Liver (tissue), 9 donors: ENCODE data around the gene ENDOG. TPM values are rescaled to one million over a fixed set of nuclear protein-coding genes. Genes with fewer than 3 reads are reported as not detected.
A peak's percentile ranks its signal among the peaks of the same experiment; 100 is the strongest.

Source experiments
- DNase-seq: peaks from one replicate; pipeline ENCODE4 v3.0.0-alpha.2; 2017; ENCODE audit warnings: low spot score
- H3K27ac ChIP-seq, 2 donors: one replicate each; pipeline ENCODE4 v1.7.0; 2013; ENCODE audit warnings: inconsistent platforms in 2 of 2, low read length in 2 of 2, control low read depth in 1 of 2, low read depth in 1 of 2, mild to moderate bottlenecking in 1 of 2
- H3K27me3 ChIP-seq, 4 donors: one replicate each; pipeline versions ENCODE4 v1.6.1 to v1.7.0; 2013; ENCODE audit warnings: low read length in 3 of 4, inconsistent platforms in 1 of 4, mild to moderate bottlenecking in 1 of 4, moderate library complexity in 1 of 4; ENCODE audit not compliant: control insufficient read depth in 4 of 4, insufficient read depth in 4 of 4
- H3K36me3 ChIP-seq, 4 donors: one replicate each; pipeline versions ENCODE4 v1.6.1 to v1.7.0; 2013; ENCODE audit warnings: low read length in 3 of 4, mild to moderate bottlenecking in 3 of 4, low read depth in 1 of 4, moderate library complexity in 1 of 4; ENCODE audit not compliant: control insufficient read depth in 4 of 4, insufficient read depth in 3 of 4
- H3K4me1 ChIP-seq, 4 donors: one replicate each; pipeline versions ENCODE4 v1.6.1 to v1.7.0; 2013; ENCODE audit warnings: low read length in 3 of 4, mild to moderate bottlenecking in 3 of 4, moderate library complexity in 1 of 4; ENCODE audit not compliant: control insufficient read depth in 4 of 4, insufficient read depth in 4 of 4
- H3K4me3 ChIP-seq, 3 donors: one replicate each; pipeline versions ENCODE4 v1.6.1 to v1.7.0; 2013; ENCODE audit warnings: low read length in 3 of 3, control low read depth in 1 of 3, low read depth in 1 of 3, mild to moderate bottlenecking in 1 of 3
- H3K9ac ChIP-seq, 2 donors: one replicate each; pipeline ENCODE4 v1.7.0; 2013; ENCODE audit warnings: low read length in 2 of 2, mild to moderate bottlenecking in 2 of 2, moderate library complexity in 2 of 2, control low read depth in 1 of 2, low read depth in 1 of 2
- H3K9me3 ChIP-seq, 4 donors: one replicate each; pipeline versions ENCODE4 v1.6.1 to v1.7.0; 2013; ENCODE audit warnings: low read length in 3 of 4; ENCODE audit not compliant: control insufficient read depth in 4 of 4
- ATF3 ChIP-seq: IDR thresholded peaks from 2 replicates; pipeline ENCODE4 v1.6.1; 2016; ENCODE audit warnings: antibody characterized with exemption
- CTCF ChIP-seq: fragments of 150-350 bp; IDR thresholded peaks from 2 replicates; pipeline ENCODE4 v1.5.1; 2017; ENCODE audit warnings: improper control_type of control experiment, low read depth, low read length; ENCODE audit not compliant: missing input control
- EGR1 ChIP-seq, 2 donors: IDR thresholded peaks; 2 replicates each; pipeline ENCODE4 v1.6.1; 2016 to 2018; ENCODE audit warnings: antibody characterized with exemption in 2 of 2, low read depth in 2 of 2
- FOXA1 ChIP-seq: IDR thresholded peaks from 2 replicates; pipeline ENCODE4 v1.6.1; 2016; ENCODE audit warnings: antibody characterized with exemption
- FOXA2 ChIP-seq: IDR thresholded peaks from 2 replicates; pipeline ENCODE4 v1.6.1; 2016; ENCODE audit warnings: antibody characterized with exemption
- GABPA ChIP-seq, 2 donors: IDR thresholded peaks in 1 of 2; conservative IDR thresholded peaks in 1 of 2; 2 replicates each; pipeline ENCODE4 v1.6.1; 2016; ENCODE audit warnings: antibody characterized with exemption in 2 of 2, mild to moderate bottlenecking in 1 of 2, moderate library complexity in 1 of 2
- HNF4A ChIP-seq, 2 donors: conservative IDR thresholded peaks; 2 replicates each; pipeline ENCODE4 v1.6.1; 2016; ENCODE audit warnings: antibody characterized with exemption in 2 of 2, mild to moderate bottlenecking in 2 of 2
- HNF4G ChIP-seq: IDR thresholded peaks from 2 replicates; pipeline ENCODE4 v1.6.1; 2016; ENCODE audit warnings: antibody characterized with exemption
- JUND ChIP-seq, 2 donors: IDR thresholded peaks; 2 replicates each; pipeline ENCODE4 v1.6.1; 2016; ENCODE audit warnings: antibody characterized with exemption in 2 of 2
- MAX ChIP-seq: IDR thresholded peaks from 2 replicates; pipeline ENCODE4 v1.6.1; 2016; ENCODE audit warnings: antibody characterized with exemption
- NR2F2 ChIP-seq: IDR thresholded peaks from 2 replicates; pipeline ENCODE4 v1.6.1; 2016; ENCODE audit warnings: antibody characterized with exemption
- RAD21 ChIP-seq, 2 donors: IDR thresholded peaks; 2 replicates each; pipeline ENCODE4 v1.6.1; 2016; ENCODE audit warnings: antibody characterized with exemption in 2 of 2, mild to moderate bottlenecking in 2 of 2
- REST ChIP-seq: IDR thresholded peaks from 2 replicates; pipeline ENCODE4 v1.6.1; 2016; ENCODE audit warnings: antibody characterized with exemption, mild to moderate bottlenecking
- RXRA ChIP-seq, 2 donors: IDR thresholded peaks; 2 replicates each; pipeline ENCODE4 v1.6.1; 2017 to 2018; ENCODE audit warnings: antibody characterized with exemption in 2 of 2, mild to moderate bottlenecking in 1 of 2
- SP1 ChIP-seq: IDR thresholded peaks from 2 replicates; pipeline ENCODE4 v1.6.1; 2018; ENCODE audit warnings: antibody characterized with exemption, mild to moderate bottlenecking
- TAF1 ChIP-seq: conservative IDR thresholded peaks from 2 replicates; pipeline ENCODE4 v1.6.1; 2016; ENCODE audit warnings: antibody characterized with exemption, mild to moderate bottlenecking
- YY1 ChIP-seq: IDR thresholded peaks from 2 replicates; pipeline ENCODE4 v1.6.1; 2016; ENCODE audit warnings: antibody characterized with exemption, mild to moderate bottlenecking
- ZBTB33 ChIP-seq: IDR thresholded peaks from 2 replicates; pipeline ENCODE4 v1.6.1; 2016; ENCODE audit warnings: antibody characterized with exemption
- WGBS: extraction: QIAGEN DNeasy Blood & Tissue Kit; methylation state at CpG from one replicate; pipeline ENCODE4 v1.1.7; 2013; 5-methylcytosine and 5-hydroxymethylcytosine counted together
- polyA plus RNA-seq, 2 donors: library from polyadenylated mRNA; stranded (reverse) in 1 of 2; unstranded in 1 of 2; fragments of 200-250 nt in 1 of 2; fragments of >200 nt in 1 of 2; fragmentation: Nextera tagmentation in 1 of 2; extraction: Ambion mirVana in 1 of 2; gene quantifications; one replicate each; pipeline versions ENCODE4 v1.2.1 to v1.2.3, GENCODE V29; 2013 to 2015
- total RNA-seq, 2 donors: library from RNA; depleted of rRNA; stranded (reverse); fragments of >200 nt; gene quantifications; one replicate each; pipeline ENCODE4 v1.2.3, GENCODE V29; 2014
- donor health status: healthy.
- donor health status: healthy.
- donor health status: healthy.
- donor health status: healthy.
- donor health status: healthy.

The ENDOG gene
- total and polyA plus RNA-seq, 4 donors = 11.3 to 25.0 (median 15.0) TPM

- WGBS = 8% methylated on average over 64 of the region's 64 CpGs
- peak within 1 kb of the TSS; percentile 80 to 92 (median 90) for H3K4me3 ChIP-seq
- H3K36me3 ChIP-seq = peaks cover 0 to 13% (median 3%) of the 10 kb centered on the region in 4 donors
- H3K4me1 ChIP-seq = peaks cover 3 to 19% (median 13%) of the 10 kb centered on the region in 4 donors
- H3K27ac ChIP-seq = peak within 1 kb of the TSS; percentile 80 to 88
- H3K9me3 ChIP-seq = no peaks in the 10 kb centered on the region
- H3K9ac ChIP-seq = peak within 1 kb of the TSS; percentile 45 to 84
- no peaks in the 10 kb centered on the region for H3K27me3 ChIP-seq
- peak; percentile 93 for DNase-seq
- TF ChIP-seq NR2F2 (no peak), RXRA (IDR thresholded peaks at IDR 0.05) (peak in 1 of 2 donors; percentile 14), RAD21 (IDR thresholded peaks at IDR 0.05) (peak; percentile 27 to 46), HNF4G (no peak), SP1 (peak; percentile 34), MAX (no peak), GABPA (IDR thresholded peaks at IDR 0.05 in 1 of 2, conservative IDR thresholded peaks at IDR 0.05 in 1 of 2) (peak; percentile 42 to 74), EGR1 (IDR thresholded peaks at IDR 0.05; ENCODE audit: low read depth in 2 of 2) (no peak), FOXA2 (no peak), JUND (IDR thresholded peaks at IDR 0.05) (no peak), FOXA1 (no peak), ATF3 (no peak), REST (no peak), ZBTB33 (no peak), TAF1 (no peak), HNF4A (conservative IDR thresholded peaks at IDR 0.05) (no peak), CTCF (no peak), YY1 (peak; percentile 36)
Measured at GRCh38 chr9:128786681-128787601, 31.4 kb upstream of the ENDOG start, which contains the start of gene TBC1D13. TBC1D13 (plus strand) TSS chr9:128787253; CDS start chr9:128787354, 101 bp downstream.
